IMR-90 (cell line): Measurements from ENCODE around the gene CST4.

Experiments used
- POLR2A ChIP-seq: IDR thresholded peaks from 2 replicates; pipeline ENCODE4 v1.6.1; 2012; ENCODE audit warnings: mild to moderate bottlenecking, low read depth, low read length
- TF ChIP-seq, protein P1 (sequence below): conservative IDR thresholded peaks from 2 replicates; pipeline ENCODE4 v1.5.1; 2012; ENCODE audit warnings: mild to moderate bottlenecking, low read depth, low read length, improper control_type of control experiment

DNA sequence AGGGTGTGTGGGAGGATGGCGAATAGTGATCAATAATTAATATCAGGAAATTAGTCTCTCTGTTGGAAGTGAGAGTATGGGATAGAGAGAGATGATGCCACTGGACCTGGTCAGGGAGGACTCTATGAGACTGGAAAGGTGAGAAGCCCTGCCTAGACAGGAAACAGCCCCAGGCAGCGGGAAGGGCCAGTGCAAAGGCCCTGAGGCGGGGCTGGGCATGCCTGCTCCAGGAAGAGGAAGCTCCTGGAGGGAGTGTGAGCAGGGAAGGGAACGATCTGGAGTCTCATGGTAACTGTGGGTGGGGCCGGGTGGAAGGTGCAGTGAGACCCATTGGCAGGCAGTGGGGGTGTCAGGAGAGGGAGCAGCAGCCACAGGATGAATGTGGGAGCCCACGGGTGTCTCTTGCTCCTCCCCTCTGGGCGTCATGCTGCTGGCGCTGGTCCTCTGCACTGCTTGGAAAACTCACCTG is 49.3 kb downstream of the CST4 start:
- TF ChIP-seq POLR2A = no peak
- TF ChIP-seq, protein P1, sequence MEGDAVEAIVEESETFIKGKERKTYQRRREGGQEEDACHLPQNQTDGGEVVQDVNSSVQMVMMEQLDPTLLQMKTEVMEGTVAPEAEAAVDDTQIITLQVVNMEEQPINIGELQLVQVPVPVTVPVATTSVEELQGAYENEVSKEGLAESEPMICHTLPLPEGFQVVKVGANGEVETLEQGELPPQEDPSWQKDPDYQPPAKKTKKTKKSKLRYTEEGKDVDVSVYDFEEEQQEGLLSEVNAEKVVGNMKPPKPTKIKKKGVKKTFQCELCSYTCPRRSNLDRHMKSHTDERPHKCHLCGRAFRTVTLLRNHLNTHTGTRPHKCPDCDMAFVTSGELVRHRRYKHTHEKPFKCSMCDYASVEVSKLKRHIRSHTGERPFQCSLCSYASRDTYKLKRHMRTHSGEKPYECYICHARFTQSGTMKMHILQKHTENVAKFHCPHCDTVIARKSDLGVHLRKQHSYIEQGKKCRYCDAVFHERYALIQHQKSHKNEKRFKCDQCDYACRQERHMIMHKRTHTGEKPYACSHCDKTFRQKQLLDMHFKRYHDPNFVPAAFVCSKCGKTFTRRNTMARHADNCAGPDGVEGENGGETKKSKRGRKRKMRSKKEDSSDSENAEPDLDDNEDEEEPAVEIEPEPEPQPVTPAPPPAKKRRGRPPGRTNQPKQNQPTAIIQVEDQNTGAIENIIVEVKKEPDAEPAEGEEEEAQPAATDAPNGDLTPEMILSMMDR = no peak
